Muscle of arm (tissue), 12 donors: ENCODE data around the gene NDST1. TPM values are rescaled to one million over a fixed set of nuclear protein-coding genes. Genes with fewer than 3 reads are reported as not detected.

Experiments
- DNase-seq: peaks from one replicate; pipeline ENCODE4 v3.0.0-alpha.2; 2013
- polyA plus RNA-seq, 12 donors: library from polyadenylated mRNA; unstranded; fragments of 120-200 nt; gene quantifications; one replicate each; pipeline ENCODE4 v1.2.1, GENCODE V29; 2013; ENCODE audit not compliant: insufficient read length in 12 of 12

The NDST1 gene
- polyA plus RNA-seq, 12 donors = 40.2 to 56.1 (median 46.8) TPM; not detected in 1

DNA sequence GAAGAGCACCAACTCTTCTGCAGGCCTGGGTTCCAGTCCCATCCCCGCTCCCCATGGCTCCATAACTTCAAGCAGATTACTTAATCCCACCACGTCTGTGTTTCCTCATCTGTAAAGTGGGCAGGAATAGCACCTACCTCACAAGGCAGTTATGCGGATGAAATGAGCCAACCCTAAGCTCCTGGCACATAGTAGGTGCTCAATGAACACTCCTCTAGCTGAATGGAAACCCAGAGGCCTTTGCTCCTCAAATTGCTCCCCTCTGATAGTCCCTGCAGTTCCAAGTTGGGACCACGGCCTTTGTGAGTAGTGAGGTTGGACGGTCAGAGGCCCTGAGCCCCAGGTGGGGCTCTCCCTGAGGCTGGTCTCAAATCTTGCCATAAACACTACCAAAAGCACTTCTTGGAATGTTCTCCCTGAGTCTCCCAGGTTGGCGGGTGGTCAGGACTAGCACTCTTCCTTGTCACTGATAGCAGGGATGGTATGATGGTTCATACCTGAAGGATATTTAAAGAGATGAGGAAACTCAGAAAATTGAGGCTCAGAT lies 97.0 kb downstream of the NDST1 start:
- no peak for DNase-seq

- no peak for DNase-seq
Observed at GRCh38 chr5:150605546-150605945, 97.6 kb downstream of the NDST1 start.

GRCh38 chr5:150606476-150606875 lies 98.5 kb downstream of the NDST1 start:
- no peak for DNase-seq

GRCh38 chr5:150607105-150607504 lies 99.2 kb downstream of the NDST1 start:
- no peak for DNase-seq

Other genes with a start within 250 kb of the NDST1 start
- gene CAMK2A, start 218.4 kb upstream of the NDST1 start, polyA plus RNA-seq = 100 to 1,000 TPM in 4 of 12 donors, 10 to 100 TPM in 8; 31.8 to 252 (median 81.0) TPM
- 1 to 10 TPM in 11 of 12 donors, not detected in 1; 3.6 to 9.9 (median 6.1) TPM for gene ARSI, start 205.2 kb upstream of the NDST1 start, polyA plus RNA-seq
- gene TCOF1, start 150.4 kb upstream of the NDST1 start, polyA plus RNA-seq = 10 to 100 TPM in 11 of 12 donors, not detected in 1; 16.4 to 33.0 (median 18.7) TPM
- 100 to 1,000 TPM in 3 of 12 donors, 10 to 100 TPM in 8, not detected in 1; 44.8 to 427 (median 79.9) TPM for gene CD74, start 95.2 kb upstream of the NDST1 start, polyA plus RNA-seq
- gene RPS14, start 58.4 kb upstream of the NDST1 start, polyA plus RNA-seq = 1,000 to 10,000 TPM in 11 of 12 donors, not detected in 1; 1,384 to 3,526 (median 2,659) TPM
- 10 to 100 TPM in 11 of 12 donors, not detected in 1; 21.9 to 45.2 (median 34.1) TPM for gene SYNPO, start 132.5 kb downstream of the NDST1 start, polyA plus RNA-seq
- 10 to 100 TPM in 8 of 12 donors, 1 to 10 TPM in 3, not detected in 1; 3.1 to 18.0 (median 10.7) TPM for gene MYOZ3, start 153.1 kb downstream of the NDST1 start, polyA plus RNA-seq
- gene RBM22, start 192.9 kb downstream of the NDST1 start, polyA plus RNA-seq = 10 to 100 TPM in 11 of 12 donors, not detected in 1; 40.9 to 61.4 (median 46.7) TPM